HepG2 (cell line): Measurements from ENCODE around the gene METTL13. TPM values are rescaled to one million over a fixed set of nuclear protein-coding genes. Genes with fewer than 3 reads are reported as not detected.

ENCODE experiments used
- ATAC-seq: fragments of 200-7000 bp; cut with Tn5 transposase; 3 replicates; pipeline ENCODE4 v1.9.1; 2020; ENCODE audit warnings: mild to moderate bottlenecking, moderate library complexity
- BruUV-seq: library from RNA; stranded (reverse); fragments of 400-500 nt; replicated peaks from 2 replicates; lab custom pipeline; 2021; lab: Mats Ljungman, UMichigan
- CTCF ChIA-PET: fragments of 300-600 bp; formaldehyde crosslinking; extraction: SDS; loops from one replicate; lab custom pipeline; 2021; ENCODE audit warnings: low total read pairs, inconsistent platforms, low intra/inter-chr PET ratio; lab: Yijun Ruan, JAX
- POLR2A ChIA-PET: fragments of 350-600 bp; sonication (Branson Sonifier 250); formaldehyde crosslinking; loops from one replicate; lab custom pipeline; 2020; ENCODE audit warnings: antibody characterized with exemption, inconsistent platforms; lab: Yijun Ruan, JAX
- DNase-seq: peaks from one replicate; pipeline ENCODE4 v3.0.0-alpha.2; 2015; ENCODE audit warnings: low spot score
- FAIRE-seq: peaks from 3 replicates; lab custom pipeline; 2011; peaks lifted over from hg19 to GRCh38; lab: Jason Lieb, UNC
- H2AFZ ChIP-seq: one replicate; pipeline ENCODE4 v1.6.1; 2011; ENCODE audit warnings: low read length, inconsistent platforms
- H3K27ac ChIP-seq: fragments of 300-600 bp; 3 replicates; pipeline ENCODE4 v1.8.0; 2011; ENCODE audit warnings: mixed run types, mild to moderate bottlenecking, mixed read lengths, low read length, inconsistent platforms; ENCODE audit not compliant: insufficient read depth; ENCODE audit errors: extremely low read length
- H3K27me3 ChIP-seq, 2 experiments: fragments of 200-600 bp in 1 of 2; 2 replicates in 1 of 2; 3 replicates in 1 of 2; pipeline versions ENCODE4 v1.6.0 to v1.8.0; 2011; ENCODE audit warnings: low read length in 2 of 2, mild to moderate bottlenecking in 2 of 2, moderate library complexity in 2 of 2, inconsistent platforms in 1 of 2; ENCODE audit not compliant: insufficient read depth in 2 of 2, control insufficient read depth in 1 of 2
- H3K36me3 ChIP-seq, 2 experiments: fragments of 200-600 bp in 1 of 2; replicated peaks in 1 of 2; 2 replicates in 1 of 2; 3 replicates in 1 of 2; pipeline versions ENCODE4 v1.5.1 to v1.8.0; 2011; ENCODE audit warnings: low read length in 2 of 2, inconsistent platforms in 1 of 2; ENCODE audit not compliant: insufficient read depth in 2 of 2, control insufficient read depth in 1 of 2
- H3K4me1 ChIP-seq: 2 replicates; pipeline ENCODE4 v1.5.1; 2012; ENCODE audit warnings: low read length, inconsistent platforms; ENCODE audit not compliant: insufficient read depth
- H3K4me2 ChIP-seq: 2 replicates; pipeline ENCODE4 v1.6.0; 2011; ENCODE audit warnings: low read depth, low read length, inconsistent platforms
- H3K4me3 ChIP-seq, 3 experiments: fragments of 200-600 bp in 1 of 3; sonication (generic), shearing (Covaris generic) in 1 of 3; replicated peaks in 1 of 3; 2 replicates each; pipeline ENCODE4 v1.5.1; 2011 to 2016; ENCODE audit warnings: low read length in 3 of 3, inconsistent platforms in 2 of 3, low read depth in 2 of 3, mild to moderate bottlenecking in 2 of 3, control low read depth in 1 of 3, mixed read lengths in 1 of 3; ENCODE audit not compliant: insufficient read depth in 1 of 3
- H3K79me2 ChIP-seq: one replicate; pipeline ENCODE4 v1.6.1; 2011; ENCODE audit warnings: low read length, inconsistent platforms; ENCODE audit not compliant: insufficient read depth
- H3K9ac ChIP-seq: 2 replicates; pipeline ENCODE4 v1.6.0; 2011; ENCODE audit warnings: mild to moderate bottlenecking, low read depth, low read length, inconsistent platforms; ENCODE audit not compliant: insufficient read depth
- H3K9me3 ChIP-seq: 2 replicates; pipeline ENCODE4 v1.5.1; 2012; ENCODE audit warnings: mild to moderate bottlenecking, low read length
- H4K20me1 ChIP-seq: 2 replicates; pipeline ENCODE4 v1.6.0; 2011; ENCODE audit warnings: inconsistent platforms, mild to moderate bottlenecking, low read length, moderate library complexity; ENCODE audit not compliant: insufficient read depth
- BHLHE40 ChIP-seq: IDR thresholded peaks from 2 replicates; pipeline ENCODE4 v1.6.1; 2011; ENCODE audit warnings: low read length, improper control_type of control experiment
- FOSL2 ChIP-seq: sonication (generic); formaldehyde crosslinking; IDR thresholded peaks from 2 replicates; pipeline ENCODE4 v1.4.0; 2020; ENCODE audit warnings: missing genetic modification reagents
- FOXA3 ChIP-seq: IDR thresholded peaks from 2 replicates; pipeline ENCODE4 v1.6.1; 2016; ENCODE audit warnings: missing genetic modification reagents, missing compliant biosample characterization
- FOXK1 ChIP-seq: sonication (generic); formaldehyde crosslinking; IDR thresholded peaks from 2 replicates; pipeline ENCODE4 v1.4.0; 2020; ENCODE audit warnings: low read depth, missing genetic modification reagents, borderline replicate concordance
- FOXP1 ChIP-seq, 2 experiments: fragments of 450-650 bp in 1 of 2; IDR thresholded peaks; 2 replicates each; pipeline ENCODE4 v1.6.1; 2017 to 2018; ENCODE audit warnings: antibody characterized with exemption in 1 of 2
- HMG20A ChIP-seq: IDR thresholded peaks from 2 replicates; pipeline ENCODE4 v1.6.1; 2016; ENCODE audit warnings: borderline replicate concordance
- ISL2 ChIP-seq: sonication (generic); formaldehyde crosslinking; IDR thresholded peaks from 2 replicates; pipeline ENCODE4 v1.5.0; 2020; ENCODE audit warnings: missing genetic modification reagents
- MIXL1 ChIP-seq: IDR thresholded peaks from 2 replicates; pipeline ENCODE4 v1.6.1; 2016
- NCOA2 ChIP-seq: sonication (generic); formaldehyde crosslinking; IDR thresholded peaks from 2 replicates; pipeline ENCODE4 v1.8.0; 2022; ENCODE audit warnings: inconsistent platforms
- PAF1 ChIP-seq: IDR thresholded peaks from 2 replicates; pipeline ENCODE4 v1.6.1; 2016; ENCODE audit warnings: missing genetic modification reagents, missing compliant biosample characterization
- PCBP2 ChIP-seq: fragments of 200-400 bp; formaldehyde crosslinking; optimal IDR thresholded peaks from 2 replicates; pipeline ENCODE3; 2018; ENCODE audit warnings: low read length, low read depth; ENCODE audit not compliant: poor library complexity, severe bottlenecking
- PLRG1 ChIP-seq: fragments of 450-650 bp; conservative IDR thresholded peaks from 2 replicates; pipeline ENCODE4 v1.6.1; 2016
- SOX13 ChIP-seq, 3 experiments: fragments of 450-650 bp in 1 of 3; sonication (generic) in 1 of 3; formaldehyde crosslinking in 1 of 3; IDR thresholded peaks in 2 of 3; conservative IDR thresholded peaks in 1 of 3; 2 replicates each; pipeline versions ENCODE4 v1.5.0 to v1.6.1; 2016 to 2020; ENCODE audit warnings: antibody characterized with exemption in 1 of 3, mild to moderate bottlenecking in 1 of 3, missing compliant biosample characterization in 1 of 3, missing genetic modification reagents in 1 of 3, moderate library complexity in 1 of 3
- SOX5 ChIP-seq: IDR thresholded peaks from 2 replicates; pipeline ENCODE4 v1.6.1; 2016; ENCODE audit warnings: borderline replicate concordance
- TRIM24 ChIP-seq: sonication (generic); formaldehyde crosslinking; IDR thresholded peaks from 2 replicates; pipeline ENCODE4 v1.8.0; 2022; ENCODE audit warnings: mild to moderate bottlenecking, missing genetic modification reagents
- WIZ ChIP-seq: sonication (generic); formaldehyde crosslinking; IDR thresholded peaks from 2 replicates; pipeline ENCODE4 v1.5.1; 2020; ENCODE audit warnings: mild to moderate bottlenecking, missing genetic modification reagents
- ZBTB34 ChIP-seq: sonication (generic); formaldehyde crosslinking; IDR thresholded peaks from 2 replicates; pipeline ENCODE4 v1.8.0; 2022; ENCODE audit warnings: mild to moderate bottlenecking, missing genetic modification reagents
- ZGPAT ChIP-seq: IDR thresholded peaks from 2 replicates; pipeline ENCODE4 v1.6.1; 2016; ENCODE audit warnings: mild to moderate bottlenecking
- ZNF552 ChIP-seq: sonication (generic); formaldehyde crosslinking; IDR thresholded peaks from 2 replicates; pipeline ENCODE4 v1.9.0; 2022; ENCODE audit warnings: missing genetic modification reagents, mild to moderate bottlenecking, borderline replicate concordance
- ZNF652 ChIP-seq: IDR thresholded peaks from 2 replicates; pipeline ENCODE4 v1.6.1; 2016; ENCODE audit warnings: low read depth, borderline replicate concordance
- ZNF749 ChIP-seq: sonication (generic); formaldehyde crosslinking; IDR thresholded peaks from 2 replicates; pipeline ENCODE4 v1.8.0; 2022; ENCODE audit warnings: mild to moderate bottlenecking, missing genetic modification reagents, moderate library complexity, borderline replicate concordance
- ZNF883 ChIP-seq: sonication (generic); formaldehyde crosslinking; IDR thresholded peaks from 2 replicates; pipeline ENCODE4 v1.5.1; 2020; ENCODE audit warnings: mild to moderate bottlenecking, missing genetic modification reagents; ENCODE audit errors: not compliant biosample characterization
- ZSCAN29 ChIP-seq: sonication (generic); formaldehyde crosslinking; conservative IDR thresholded peaks from 2 replicates; pipeline ENCODE4 v1.4.0; 2020; ENCODE audit warnings: mild to moderate bottlenecking, missing genetic modification reagents
- ZSCAN30 ChIP-seq: sonication (generic); formaldehyde crosslinking; IDR thresholded peaks from 2 replicates; pipeline ENCODE4 v1.5.0; 2020; ENCODE audit warnings: mild to moderate bottlenecking, missing genetic modification reagents
- WGBS: methylation state at CpG from one replicate; pipeline ENCODE4 v1.1.6; 2017; ENCODE audit warnings: low lambda C conversion rate; 5-methylcytosine and 5-hydroxymethylcytosine counted together
- in situ Hi-C: cut with HindIII; loops from 2 replicates; pipeline ENCODE4 v1.10.0; 2017; ENCODE audit warnings: low pct_unique_long_range_greater_than_20kb; ENCODE audit not compliant: extremely low pct_ligation_motif_present
- intact Hi-C: fragments of 100-400 bp; cut with micrococcal nuclease; formaldehyde crosslinking; loops from one replicate; pipeline ENCODE4 v1.10.0; 2022; ENCODE audit not compliant: unreplicated experiment
- polyA plus RNA-seq, 8 experiments: library from polyadenylated mRNA; depleted of rRNA in 3 of 8; stranded (reverse) in 7 of 8; unstranded in 1 of 8; fragments of >200 nt; fragmentation: Illumina TruSeq in 4 of 8; extraction: Trizol in 4 of 8; gene quantifications; 2 replicates each; pipeline versions ENCODE4 v1.2.1 to v1.2.3, GENCODE V29; 2011 to 2016; ENCODE audit warnings: low read depth in 4 of 8, missing spikeins in 1 of 8, mixed read lengths in 1 of 8; ENCODE audit not compliant: insufficient read depth in 1 of 8
- total RNA-seq, 5 experiments: library from RNA; depleted of rRNA; stranded (reverse); fragments of >200 nt; fragmentation: Illumina TruSeq; extraction: Trizol; gene quantifications; 2 replicates each; pipeline ENCODE4 v1.2.3, GENCODE V29; 2016; ENCODE audit warnings: low read depth in 1 of 5

Gene METTL13
- total and polyA plus RNA-seq, 2 of the 13 experiments (the other 11 are each of a cell fraction or from before 2014, with no cell fraction given), result 18.6 to 22.8 TPM

GRCh38 chr1:171817511-171818265 lies 36.2 kb downstream of the METTL13 start:
- H3K9me3 ChIP-seq, result no peaks in the 10 kb centered on the region
- no peaks in the 10 kb centered on the region for H4K20me1 ChIP-seq
- CTCF ChIA-PET, result no interaction called here
- H3K4me2 ChIP-seq, result no peak overlapping the region
- no TSS peak for BruUV-seq
- no peak overlapping the region for H3K27ac ChIP-seq
- peaks cover 11% of the 10 kb centered on the region; the same call in 1 of the 2 replicates for H3K4me1 ChIP-seq
- no peak overlapping the region for H3K9ac ChIP-seq
- no peak overlapping the region for H3K4me3 ChIP-seq
- DNase-seq, result peak; percentile 30
- peak; percentile 53; the same call in 2 of the 3 replicates for ATAC-seq
- no peaks in the 10 kb centered on the region for H3K79me2 ChIP-seq
- no peaks in the 10 kb centered on the region; a peak in 1 of 5 replicates for H3K27me3 ChIP-seq
- H2AFZ ChIP-seq, result no peak overlapping the region
- H3K36me3 ChIP-seq, result no peaks in the 10 kb centered on the region
- TF ChIP-seq ZSCAN30 (CRISPR knock-in tag), result no peak
- 0 out of 2 replicates have a peak, but pooled peaks have one; percentile 5 for TF ChIP-seq BHLHE40
- TF ChIP-seq FOXP1 (IDR thresholded peaks at IDR 0.05), result no peak
- TF ChIP-seq FOXP1 (CRISPR knock-in tag; IDR thresholded peaks at IDR 0.05), result peak; percentile 16; the same call in 1 of the 2 replicates
- TF ChIP-seq PCBP2, result no peak
- 0 out of 2 replicates have a peak, but pooled peaks have one; percentile 40 for TF ChIP-seq HMG20A (CRISPR knock-in tag)
- no peak for TF ChIP-seq TRIM24 (CRISPR knock-in tag)
- no peak for TF ChIP-seq SOX13 (IDR thresholded peaks at IDR 0.05)
- TF ChIP-seq SOX13 (CRISPR knock-in tag; conservative IDR thresholded peaks at IDR 0.05 in 1 of 2, IDR thresholded peaks at IDR 0.05 in 1 of 2), result 0 out of 4 replicates have a peak, but pooled peaks of 1 of the 2 experiments have one; percentile 26
- no peak for TF ChIP-seq ZGPAT (CRISPR knock-in tag)
- TF ChIP-seq SOX5 (CRISPR knock-in tag), result 0 out of 2 replicates have a peak, but pooled peaks have one; percentile 10
- no peak for TF ChIP-seq PLRG1
- peak; percentile 55; the same call in 1 of the 2 replicates for TF ChIP-seq FOXA3
- no peak for TF ChIP-seq NCOA2 (CRISPR knock-in tag)
- no peak for TF ChIP-seq ZNF883
- TF ChIP-seq FOXK1, result 0 out of 2 replicates have a peak, but pooled peaks have one; percentile 46
- TF ChIP-seq MIXL1 (CRISPR knock-in tag), result no peak
- TF ChIP-seq ZSCAN29 (CRISPR knock-in tag), result no peak
- peak; percentile 89 for TF ChIP-seq FOSL2 (CRISPR knock-in tag)
- TF ChIP-seq PAF1 (CRISPR knock-in tag), result no peak
- TF ChIP-seq ZNF552 (CRISPR knock-in tag), result no peak
- no peak for TF ChIP-seq ZNF749 (CRISPR knock-in tag)
- peak; percentile 84 for TF ChIP-seq ZNF652 (CRISPR knock-in tag)
- TF ChIP-seq WIZ (CRISPR knock-in tag), result no peak
- TF ChIP-seq ISL2 (CRISPR knock-in tag), result no peak
- TF ChIP-seq ZBTB34 (CRISPR knock-in tag), result no peak
- POLR2A ChIA-PET, result no interaction called here
- WGBS, result 4% methylated on average over 2 of the region's 3 CpGs
- in situ Hi-C loops, result no loop called here
- FAIRE-seq, result no peak
- intact Hi-C loops, result no loop called here
